ENCODE measurements around the gene LARGE2.
A peak's percentile ranks its signal among the peaks of the same experiment; 100 is the strongest.

The LARGE2 gene

DNA sequence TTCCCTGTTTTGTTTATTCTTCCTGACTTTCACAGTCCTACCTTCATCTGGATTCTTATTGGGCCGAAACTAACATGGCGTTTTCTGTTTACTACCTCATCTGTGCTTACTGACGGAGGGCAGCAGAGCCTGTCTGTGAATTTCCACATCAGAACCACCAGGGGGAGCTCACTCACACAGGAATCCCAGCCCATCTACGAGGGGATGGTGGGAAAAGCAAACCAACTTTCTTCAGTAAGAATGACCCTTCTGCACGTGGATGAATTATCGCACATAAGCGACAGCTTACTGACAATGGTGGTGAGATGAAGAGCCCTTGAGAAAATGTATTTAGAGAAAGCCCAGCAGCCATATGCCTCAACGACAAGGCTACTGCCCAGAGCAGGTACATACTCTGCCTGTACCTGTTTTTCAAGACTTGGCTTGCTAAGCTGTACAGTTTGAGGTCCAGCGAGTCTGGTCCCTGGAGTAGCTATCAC lies 42.5 kb downstream of the LARGE2 start:
- DNase-seq (ENCODE audit: low read depth), result peak; percentile 24

DNA sequence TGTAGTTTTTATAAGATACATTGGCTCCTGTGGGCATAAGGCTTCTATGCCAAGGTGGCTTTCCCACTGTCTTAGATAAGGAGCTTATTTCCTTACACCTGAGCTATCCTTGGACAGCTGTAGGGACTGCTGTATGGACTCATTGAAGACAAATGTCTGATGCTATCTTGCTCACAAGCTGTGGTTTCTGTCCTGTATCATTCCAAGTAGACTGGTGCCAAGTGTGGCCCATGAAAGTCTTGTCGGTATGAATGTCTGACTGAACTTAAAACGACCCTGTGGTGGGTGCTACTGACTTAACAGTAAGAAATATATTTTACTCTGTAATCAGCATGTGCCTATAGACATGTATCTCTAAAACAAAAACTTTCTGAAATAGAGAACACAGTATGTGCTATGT lies 45.0 kb downstream of the LARGE2 start:
- DNase-seq (ENCODE audit: low read depth), result no peak

DNA sequence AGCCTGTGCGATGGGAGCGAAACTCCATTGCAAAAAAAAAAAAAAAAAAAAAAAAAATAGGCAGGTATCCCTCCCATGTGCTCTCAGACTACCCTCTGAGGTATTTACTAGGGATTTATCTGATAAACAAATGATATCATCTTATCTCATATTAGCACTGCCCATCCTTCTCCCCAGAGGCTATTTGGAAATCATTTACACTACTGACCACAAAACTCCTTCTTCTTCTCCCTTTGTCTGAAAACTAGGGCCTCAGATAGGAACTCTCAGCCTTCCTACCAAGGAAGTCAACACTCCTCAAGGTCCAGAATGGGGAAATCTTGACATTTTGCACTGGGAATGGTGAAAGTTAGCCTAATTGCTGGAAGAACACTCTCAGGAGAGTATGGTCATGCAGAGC lies 46.4 kb downstream of the LARGE2 start:
- DNase-seq (ENCODE audit: low read depth), result no peak

DNA sequence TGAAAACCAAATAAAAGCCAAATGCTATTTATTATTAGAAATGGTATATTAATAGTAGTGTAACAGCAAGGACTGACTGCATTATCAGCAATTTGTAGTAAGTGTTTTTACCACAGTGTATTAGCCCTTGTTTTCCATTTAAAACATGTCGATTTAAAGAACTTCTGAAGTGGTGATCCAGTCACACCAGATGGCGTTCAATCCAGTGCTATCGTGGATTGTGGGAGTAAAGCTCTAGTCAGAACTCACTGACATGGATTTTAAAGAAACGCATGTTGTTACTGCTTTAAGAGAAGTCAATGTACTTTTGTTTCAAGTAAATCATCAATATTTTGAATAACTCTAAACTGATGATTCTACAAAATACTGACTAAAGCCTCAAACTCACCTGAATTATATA lies 51.1 kb downstream of the LARGE2 start:
- DNase-seq (ENCODE audit: low read depth), result no peak

DNA sequence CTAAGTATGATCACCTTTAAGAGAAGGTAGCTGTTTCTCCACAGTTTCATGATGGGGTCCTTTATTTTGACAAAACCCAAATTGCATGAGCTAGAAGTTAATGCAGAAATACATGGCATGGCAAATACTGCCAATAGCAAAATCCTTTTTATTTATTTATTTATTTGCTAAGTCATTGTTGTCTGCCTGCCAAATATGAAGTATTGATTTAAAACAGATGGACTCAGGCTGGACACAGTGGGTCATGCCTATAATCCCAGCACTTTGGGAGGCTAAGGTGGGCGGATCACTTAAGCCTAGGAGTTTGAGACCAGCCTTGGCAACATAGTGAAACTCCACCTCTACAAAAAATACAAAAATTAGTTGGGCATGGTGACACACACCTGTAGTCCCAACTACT lies 52.4 kb downstream of the LARGE2 start:
- no peak for DNase-seq (ENCODE audit: low read depth)

Measured in activated T-helper 1 cell treated with Interleukin-2 at 50 U/mL for 16 hours (primary cell).